ENCODE results near the gene VN1R5. TPM values are rescaled to one million over a fixed set of nuclear protein-coding genes. Genes with fewer than 3 reads are reported as not detected.

VN1R5 gene
- total RNA-seq, 1 donor from 2014 or later: not detected

GRCh38 chr1:247246325-247247115 lies 9.4 kb upstream of the VN1R5 start:
- no peak overlapping the region for H3K4me3 Mint-ChIP-seq (ENCODE audit: unreplicated experiment)
- H3K27me3 Mint-ChIP-seq (ENCODE audit: low read depth): peaks cover 2% of the 10 kb centered on the region
- H3K9me3 Mint-ChIP-seq (ENCODE audit: low read depth): peaks cover 24% of the 10 kb centered on the region
- DNase-seq (ENCODE audit: low spot score): no peak
- TF ChIP-seq, protein P1, sequence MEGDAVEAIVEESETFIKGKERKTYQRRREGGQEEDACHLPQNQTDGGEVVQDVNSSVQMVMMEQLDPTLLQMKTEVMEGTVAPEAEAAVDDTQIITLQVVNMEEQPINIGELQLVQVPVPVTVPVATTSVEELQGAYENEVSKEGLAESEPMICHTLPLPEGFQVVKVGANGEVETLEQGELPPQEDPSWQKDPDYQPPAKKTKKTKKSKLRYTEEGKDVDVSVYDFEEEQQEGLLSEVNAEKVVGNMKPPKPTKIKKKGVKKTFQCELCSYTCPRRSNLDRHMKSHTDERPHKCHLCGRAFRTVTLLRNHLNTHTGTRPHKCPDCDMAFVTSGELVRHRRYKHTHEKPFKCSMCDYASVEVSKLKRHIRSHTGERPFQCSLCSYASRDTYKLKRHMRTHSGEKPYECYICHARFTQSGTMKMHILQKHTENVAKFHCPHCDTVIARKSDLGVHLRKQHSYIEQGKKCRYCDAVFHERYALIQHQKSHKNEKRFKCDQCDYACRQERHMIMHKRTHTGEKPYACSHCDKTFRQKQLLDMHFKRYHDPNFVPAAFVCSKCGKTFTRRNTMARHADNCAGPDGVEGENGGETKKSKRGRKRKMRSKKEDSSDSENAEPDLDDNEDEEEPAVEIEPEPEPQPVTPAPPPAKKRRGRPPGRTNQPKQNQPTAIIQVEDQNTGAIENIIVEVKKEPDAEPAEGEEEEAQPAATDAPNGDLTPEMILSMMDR (IDR thresholded peaks at IDR 0.05): no peak
- peaks cover 5% of the 10 kb centered on the region for H3K4me1 Mint-ChIP-seq (ENCODE audit: low read depth)
- peaks cover 7% of the 10 kb centered on the region for H3K36me3 Mint-ChIP-seq (ENCODE audit: low read depth)
- no peak overlapping the region for H3K27ac Mint-ChIP-seq (ENCODE audit: unreplicated experiment)

GRCh38 chr1:247247568-247247967 lies 8.3 kb upstream of the VN1R5 start:
- Mint-ChIP-seq H3K27me3 (ENCODE audit: low read depth) (peaks cover 2% of the 10 kb centered on the region), H3K9me3 (ENCODE audit: low read depth) (peaks cover 24% of the 10 kb centered on the region), H3K4me3 (ENCODE audit: unreplicated experiment) (no peak overlapping the region), H3K4me1 (ENCODE audit: low read depth) (no peaks in the 10 kb centered on the region), H3K36me3 (ENCODE audit: low read depth) (peaks cover 7% of the 10 kb centered on the region), H3K27ac (ENCODE audit: unreplicated experiment) (no peak overlapping the region)
- no peak for DNase-seq (ENCODE audit: low spot score)
- TF ChIP-seq, protein P1 (IDR thresholded peaks at IDR 0.05): no peak

GRCh38 chr1:247266053-247266452 lies 10.2 kb downstream of the VN1R5 start:
- no peaks in the 10 kb centered on the region for H3K4me1 Mint-ChIP-seq (ENCODE audit: low read depth)
- H3K27ac Mint-ChIP-seq (ENCODE audit: unreplicated experiment): no peak overlapping the region
- peaks cover 34% of the 10 kb centered on the region for H3K9me3 Mint-ChIP-seq (ENCODE audit: low read depth)
- no peak overlapping the region for H3K4me3 Mint-ChIP-seq (ENCODE audit: unreplicated experiment)
- no peaks in the 10 kb centered on the region for H3K27me3 Mint-ChIP-seq (ENCODE audit: low read depth)
- DNase-seq (ENCODE audit: low spot score): no peak
- TF ChIP-seq, protein P1 (IDR thresholded peaks at IDR 0.05): no peak
- H3K36me3 Mint-ChIP-seq (ENCODE audit: low read depth): no peaks in the 10 kb centered on the region

DNA sequence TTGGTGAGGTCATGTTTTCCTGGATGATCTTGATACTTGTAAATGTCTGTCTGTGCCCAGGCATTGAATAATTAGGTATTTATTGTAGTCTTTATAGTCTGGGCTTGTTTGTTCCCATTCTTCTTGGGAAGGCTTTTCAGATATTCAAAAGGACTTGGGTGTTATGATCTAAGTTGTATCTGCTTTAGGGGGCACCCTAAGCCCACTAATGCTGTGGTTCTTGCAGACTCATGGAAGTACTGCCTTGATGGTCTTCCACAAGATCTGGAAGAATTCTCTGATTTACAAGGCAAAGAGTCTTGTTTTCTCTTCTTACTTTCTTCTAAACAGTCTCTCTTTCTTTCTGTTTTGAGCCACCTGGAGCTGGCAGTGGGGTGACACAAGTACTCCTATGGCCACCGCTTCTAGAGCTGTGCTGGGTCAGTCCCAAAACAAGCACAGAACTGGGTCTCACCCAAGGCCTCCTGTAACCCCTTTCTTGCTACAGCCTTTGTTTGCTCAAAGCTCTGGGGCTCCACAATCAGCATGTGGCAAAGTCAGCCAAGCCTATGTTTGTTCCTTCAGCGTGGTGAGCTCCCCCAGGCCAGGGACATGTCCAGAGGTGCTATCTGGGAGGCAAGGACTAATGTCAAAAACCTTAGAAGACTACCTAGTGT lies 12.6 kb downstream of the VN1R5 start:
- H3K4me1 Mint-ChIP-seq (ENCODE audit: low read depth): peaks cover 3% of the 10 kb centered on the region
- H3K36me3 Mint-ChIP-seq (ENCODE audit: low read depth): no peaks in the 10 kb centered on the region
- no peak overlapping the region for H3K27ac Mint-ChIP-seq (ENCODE audit: unreplicated experiment)
- no peaks in the 10 kb centered on the region for H3K27me3 Mint-ChIP-seq (ENCODE audit: low read depth)
- no peak for DNase-seq (ENCODE audit: low spot score)
- TF ChIP-seq, protein P1 (IDR thresholded peaks at IDR 0.05): no peak
- no peak overlapping the region for H3K4me3 Mint-ChIP-seq (ENCODE audit: unreplicated experiment)
- H3K9me3 Mint-ChIP-seq (ENCODE audit: low read depth): peaks cover 38% of the 10 kb centered on the region

DNA sequence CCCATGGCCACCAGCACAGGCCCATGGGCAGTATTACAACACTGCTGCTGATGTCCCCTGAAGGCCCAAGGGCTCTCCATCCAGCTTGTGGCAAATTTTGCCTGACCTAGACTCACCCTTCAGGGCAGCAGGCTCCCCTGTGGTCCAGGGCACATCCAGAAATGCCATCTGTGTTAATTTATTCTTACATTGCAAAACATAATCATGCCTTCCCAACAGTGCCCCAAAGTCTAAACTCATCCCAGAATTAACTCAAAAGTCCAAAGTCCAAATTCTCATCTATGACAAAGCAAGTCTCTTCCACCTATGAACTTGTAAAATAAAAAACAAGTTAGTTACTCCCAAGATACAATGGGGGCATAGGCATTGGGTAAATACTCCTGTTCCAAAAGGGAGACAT lies 13.3 kb downstream of the VN1R5 start:
- TF ChIP-seq, protein P1 (IDR thresholded peaks at IDR 0.05): no peak
- no peaks in the 10 kb centered on the region for H3K27me3 Mint-ChIP-seq (ENCODE audit: low read depth)

More for the DNA sequence above, 13.3 kb downstream of the VN1R5 start:
- Mint-ChIP-seq H3K27ac (ENCODE audit: unreplicated experiment) (no peak overlapping the region), H3K4me1 (ENCODE audit: low read depth) (peaks cover 3% of the 10 kb centered on the region), H3K36me3 (ENCODE audit: low read depth) (no peaks in the 10 kb centered on the region), H3K9me3 (ENCODE audit: low read depth) (peaks cover 33% of the 10 kb centered on the region), H3K4me3 (ENCODE audit: unreplicated experiment) (no peak overlapping the region)
- no peak for DNase-seq (ENCODE audit: low spot score)

All from chondrocyte (in vitro differentiated cells).